ENCODE data around the gene PMM1.

DNA sequence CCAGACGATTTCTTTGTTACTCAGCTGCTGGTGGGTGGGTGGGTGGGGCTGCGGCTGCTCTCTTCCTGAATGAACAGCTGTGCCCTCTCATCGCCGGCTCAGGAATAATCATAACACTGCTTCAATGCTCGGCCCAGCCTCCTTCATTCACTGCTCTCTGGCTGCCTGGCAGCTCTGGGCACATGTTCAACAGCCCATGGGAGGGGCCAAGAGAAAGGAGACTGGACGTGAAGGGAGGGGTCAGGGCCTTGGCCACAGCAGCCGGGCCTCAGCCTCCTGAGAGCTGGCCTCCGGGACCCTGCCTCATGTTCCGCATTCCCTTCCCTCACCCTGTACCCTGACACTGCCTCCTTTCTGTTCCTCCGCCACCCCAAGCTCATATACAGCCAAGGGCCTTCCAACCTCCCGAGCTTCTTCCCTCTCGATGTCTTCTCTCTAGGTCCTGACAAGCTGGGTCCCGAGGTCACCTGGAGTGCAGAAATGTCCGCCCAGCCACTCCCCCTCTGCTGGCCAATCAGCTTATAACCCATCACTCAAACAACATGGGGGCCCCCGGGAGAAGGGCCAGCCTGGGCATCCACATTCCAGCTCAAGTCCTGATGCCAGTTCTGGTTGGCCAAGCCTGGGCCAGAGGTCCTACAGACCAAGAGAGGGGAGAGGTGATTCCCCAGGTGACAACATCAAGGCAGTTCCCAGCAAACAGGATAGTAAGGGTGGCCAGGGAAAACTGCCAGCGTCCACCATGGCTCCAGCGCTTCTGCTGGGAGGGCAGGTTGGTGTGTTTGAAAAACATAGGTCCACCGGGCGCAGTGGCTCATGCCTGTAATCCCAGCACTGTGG lies 32.0 kb downstream of the PMM1 start:
- no peak for TF ChIP-seq EZH2 (IDR thresholded peaks at IDR 0.05; ENCODE audit: borderline replicate concordance, low read depth, low read length, severe bottlenecking)
- TF ChIP-seq, protein P1, sequence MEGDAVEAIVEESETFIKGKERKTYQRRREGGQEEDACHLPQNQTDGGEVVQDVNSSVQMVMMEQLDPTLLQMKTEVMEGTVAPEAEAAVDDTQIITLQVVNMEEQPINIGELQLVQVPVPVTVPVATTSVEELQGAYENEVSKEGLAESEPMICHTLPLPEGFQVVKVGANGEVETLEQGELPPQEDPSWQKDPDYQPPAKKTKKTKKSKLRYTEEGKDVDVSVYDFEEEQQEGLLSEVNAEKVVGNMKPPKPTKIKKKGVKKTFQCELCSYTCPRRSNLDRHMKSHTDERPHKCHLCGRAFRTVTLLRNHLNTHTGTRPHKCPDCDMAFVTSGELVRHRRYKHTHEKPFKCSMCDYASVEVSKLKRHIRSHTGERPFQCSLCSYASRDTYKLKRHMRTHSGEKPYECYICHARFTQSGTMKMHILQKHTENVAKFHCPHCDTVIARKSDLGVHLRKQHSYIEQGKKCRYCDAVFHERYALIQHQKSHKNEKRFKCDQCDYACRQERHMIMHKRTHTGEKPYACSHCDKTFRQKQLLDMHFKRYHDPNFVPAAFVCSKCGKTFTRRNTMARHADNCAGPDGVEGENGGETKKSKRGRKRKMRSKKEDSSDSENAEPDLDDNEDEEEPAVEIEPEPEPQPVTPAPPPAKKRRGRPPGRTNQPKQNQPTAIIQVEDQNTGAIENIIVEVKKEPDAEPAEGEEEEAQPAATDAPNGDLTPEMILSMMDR (IDR thresholded peaks at IDR 0.05; ENCODE audit: borderline replicate concordance, extremely low read depth, low read length, poor library complexity, severe bottlenecking): no peak
